Measurements from ENCODE around the gene ENHO.

- TF ChIP-seq CTCF (IDR thresholded peaks at IDR 0.05) (no peak), POLR2A (IDR thresholded peaks at IDR 0.05) (no peak)
These were observed 10.4 kb downstream of the ENHO start for GRCh38 chr9:34512131-34513078.

All from adrenal gland (tissue), 5 donors.